GM12878 (cell line): ENCODE measurements around the gene RAI14. TPM values are rescaled to one million over a fixed set of nuclear protein-coding genes. Genes with fewer than 3 reads are reported as not detected.

ENCODE experiments used
- ATAC-seq: fragments of 200-7000 bp; cut with Tn5 transposase; 3 replicates; pipeline ENCODE4 v1.9.1; 2020; ENCODE audit warnings: mild to moderate bottlenecking, moderate library complexity
- BruUV-seq: library from RNA; stranded (reverse); fragments of 400-500 nt; replicated peaks from 2 replicates; lab custom pipeline; 2021; lab: Mats Ljungman, UMichigan
- CTCF ChIA-PET: fragments of 300-600 bp; sonication (Branson Sonifier 250); formaldehyde crosslinking; extraction: SDS; loops from one replicate; lab custom pipeline; 2021; ENCODE audit warnings: inconsistent platforms; lab: Yijun Ruan, JAX
- POLR2A ChIA-PET: fragments of 350-600 bp; formaldehyde crosslinking; extraction: SDS; loops from one replicate; lab custom pipeline; 2021; ENCODE audit warnings: inconsistent platforms; lab: Charles Lee
- RAD21 ChIA-PET: fragments of 300-600 bp; sonication (Branson Sonifier 250); formaldehyde crosslinking; loops from one replicate; lab custom pipeline; 2023; ENCODE audit warnings: antibody characterized with exemption; ENCODE audit not compliant: unreplicated experiment; lab: Charles Lee
- SMC1A ChIA-PET: fragments of 300-600 bp; sonication (Branson Sonifier 250); formaldehyde crosslinking; loops from one replicate; lab custom pipeline; 2023; ENCODE audit not compliant: unreplicated experiment, uncharacterized antibody; lab: Charles Lee
- DNase-seq: peaks from one replicate; pipeline ENCODE4 v3.0.0-alpha.2; 2011; ENCODE audit warnings: low read depth, low spot score
- FAIRE-seq: peaks from 3 replicates; lab custom pipeline; 2011; peaks lifted over from hg19 to GRCh38; lab: Jason Lieb, UNC
- H2AFZ ChIP-seq: 2 replicates; pipeline ENCODE4 v1.6.0; 2011; ENCODE audit warnings: low read depth, low read length, control low read depth; ENCODE audit not compliant: control insufficient read depth
- H3K27ac ChIP-seq: 2 replicates; pipeline ENCODE4 v1.5.1; 2011; ENCODE audit warnings: control low read depth; ENCODE audit not compliant: control insufficient read depth, insufficient read depth
- H3K27me3 ChIP-seq, 2 experiments: replicated peaks in 1 of 2; 2 replicates each; pipeline versions ENCODE4 v1.6.0 to v1.6.1; 2011; ENCODE audit warnings: low read length in 1 of 2; ENCODE audit not compliant: control insufficient read depth in 2 of 2, insufficient read depth in 2 of 2
- H3K36me3 ChIP-seq, 2 experiments: 2 replicates each; pipeline ENCODE4 v1.5.1; 2011; ENCODE audit warnings: low read length in 1 of 2; ENCODE audit not compliant: control insufficient read depth in 2 of 2, insufficient read depth in 2 of 2
- H3K4me1 ChIP-seq: 2 replicates; pipeline ENCODE4 v1.6.1; 2011; ENCODE audit warnings: mild to moderate bottlenecking, low read length, moderate library complexity, mixed read lengths; ENCODE audit not compliant: control insufficient read depth, insufficient read depth
- H3K4me2 ChIP-seq: 2 replicates; pipeline ENCODE4 v1.6.0; 2011; ENCODE audit warnings: control low read depth; ENCODE audit not compliant: control insufficient read depth, insufficient read depth
- H3K4me3 ChIP-seq: fragments of 200-600 bp; sonication (generic); 2 replicates; pipeline ENCODE4 v1.5.1; 2016
- H3K79me2 ChIP-seq: 2 replicates; pipeline ENCODE4 v1.6.0; 2011; ENCODE audit warnings: low read length; ENCODE audit not compliant: control insufficient read depth, insufficient read depth
- H3K9ac ChIP-seq: 2 replicates; pipeline ENCODE4 v1.8.0; 2011; ENCODE audit warnings: low read length, control low read depth, mixed read lengths; ENCODE audit not compliant: control insufficient read depth, insufficient read depth
- H3K9me3 ChIP-seq: replicated peaks from 3 replicates; pipeline ENCODE4 v1.5.1; 2011; ENCODE audit warnings: mild to moderate bottlenecking, low read length; ENCODE audit not compliant: control insufficient read depth, insufficient read depth
- H4K20me1 ChIP-seq: 2 replicates; pipeline ENCODE4 v1.6.0; 2011; ENCODE audit not compliant: control insufficient read depth, insufficient read depth
- BHLHE40 ChIP-seq, 2 experiments: fragments of 450-650 bp in 1 of 2; IDR thresholded peaks; 2 replicates each; pipeline ENCODE4 v1.6.1; 2011 to 2017; ENCODE audit warnings: low read depth in 2 of 2, borderline replicate concordance in 1 of 2, improper control_type of control experiment in 1 of 2, low read length in 1 of 2, mild to moderate bottlenecking in 1 of 2
- CEBPB ChIP-seq, 2 experiments: fragments of 150-350 bp in 1 of 2; IDR thresholded peaks; 2 replicates each; pipeline ENCODE4 v1.6.1; 2012 to 2014; ENCODE audit warnings: low read depth in 2 of 2, low read length in 2 of 2, borderline replicate concordance in 1 of 2, inconsistent platforms in 1 of 2
- ETV6 ChIP-seq, 2 experiments: fragments of 450-650 bp in 1 of 2; IDR thresholded peaks in 1 of 2; conservative IDR thresholded peaks in 1 of 2; 2 replicates each; pipeline ENCODE4 v1.6.1; 2014; ENCODE audit warnings: antibody characterized with exemption in 1 of 2, borderline replicate concordance in 1 of 2, low read depth in 1 of 2, mild to moderate bottlenecking in 1 of 2, moderate library complexity in 1 of 2
- FOXK2 ChIP-seq: fragments of 450-650 bp; IDR thresholded peaks from 2 replicates; pipeline ENCODE4 v1.6.1; 2017; ENCODE audit warnings: mild to moderate bottlenecking, moderate library complexity
- GABPA ChIP-seq: IDR thresholded peaks from 2 replicates; pipeline ENCODE4 v1.6.1; 2014; ENCODE audit warnings: antibody characterized with exemption, low read depth, mild to moderate bottlenecking, inconsistent platforms
- JUND ChIP-seq: IDR thresholded peaks from 2 replicates; pipeline ENCODE4 v1.6.1; 2012; ENCODE audit warnings: low read depth, mild to moderate bottlenecking, low read length, improper control_type of control experiment, moderate library complexity
- MTA3 ChIP-seq: IDR thresholded peaks from 2 replicates; pipeline ENCODE4 v1.6.1; 2012; ENCODE audit warnings: low read length, inconsistent platforms, borderline replicate concordance
- PAX5 ChIP-seq: IDR thresholded peaks from 2 replicates; pipeline ENCODE4 v1.6.1; 2011; ENCODE audit warnings: low read depth, low read length, borderline replicate concordance
- PML ChIP-seq: IDR thresholded peaks from 2 replicates; pipeline ENCODE4 v1.6.1; 2012; ENCODE audit warnings: low read length, inconsistent platforms
- POLR2AphosphoS2 ChIP-seq: IDR thresholded peaks from 2 replicates; pipeline ENCODE4 v1.6.1; 2011; ENCODE audit warnings: low read depth, mild to moderate bottlenecking, low read length, improper control_type of control experiment, moderate library complexity
- SMAD1 ChIP-seq: fragments of 450-650 bp; IDR thresholded peaks from 2 replicates; pipeline ENCODE4 v1.6.1; 2018; ENCODE audit warnings: mild to moderate bottlenecking, low read depth; ENCODE audit not compliant: partially characterized antibody
- SMC3 ChIP-seq: IDR thresholded peaks from 2 replicates; pipeline ENCODE4 v1.6.1; 2011; ENCODE audit warnings: low read length, improper control_type of control experiment, borderline replicate concordance
- TCF7 ChIP-seq: IDR thresholded peaks from 2 replicates; pipeline ENCODE4 v1.6.1; 2014; ENCODE audit warnings: antibody characterized with exemption, borderline replicate concordance
- YBX1 ChIP-seq: fragments of 450-650 bp; IDR thresholded peaks from 2 replicates; pipeline ENCODE4 v1.6.1; 2016; ENCODE audit warnings: antibody characterized with exemption
- WGBS: methylation state at CpG from one replicate; pipeline ENCODE4 v1.1.6; 2016; ENCODE audit warnings: low lambda C conversion rate; ENCODE audit not compliant: insufficient replicate concordance, insufficient coverage; ENCODE audit errors: missing lambda C conversion rate; 5-methylcytosine and 5-hydroxymethylcytosine counted together
- in situ Hi-C: fragments of 300-500 bp; cut with MboI; formaldehyde crosslinking; loops from 9 replicates; pipeline ENCODE4 v1.14.3; 2018; ENCODE audit warnings: mixed read lengths
- intact Hi-C: fragments of 100-400 bp; cut with micrococcal nuclease; formaldehyde crosslinking; loops from one replicate; pipeline ENCODE4 v1.14.2; 2022; ENCODE audit not compliant: unreplicated experiment
- polyA plus RNA-seq, 11 experiments: library from polyadenylated mRNA; depleted of rRNA in 4 of 11; unstranded in 6 of 11; stranded (reverse) in 5 of 11; fragments of >200 nt; fragmentation: Nextera tagmentation in 4 of 11; fragmentation: Illumina TruSeq in 1 of 11; extraction: Ambion mirVana in 4 of 11; extraction: Trizol in 1 of 11; gene quantifications; 1 replicate in 1 of 11; 2 replicates in 10 of 11; pipeline versions ENCODE4 v1.2.1 to v1.2.3, GENCODE V29; 2011 to 2016; ENCODE audit warnings: inconsistent platforms in 2 of 11, missing spikeins in 2 of 11, low read depth in 1 of 11
- total RNA-seq, 4 experiments: library from RNA; depleted of rRNA in 3 of 4; stranded (reverse); fragments of >200 nt in 3 of 4; fragmentation: Illumina TruSeq in 1 of 4; extraction: Trizol in 1 of 4; gene quantifications; 2 replicates each; pipeline versions ENCODE4 v1.2.1 to v1.2.3, GENCODE V29; 2013 to 2021
- TF ChIP-seq, protein P1 (sequence below): IDR thresholded peaks from 2 replicates; pipeline ENCODE4 v1.6.1; 2012; ENCODE audit warnings: mild to moderate bottlenecking, low read depth, low read length

RAI14 gene
- total and polyA plus RNA-seq, 10 of the 15 experiments (the other 5 are each of a cell fraction or from before 2014, with no cell fraction given): 0.18 to 4.6 (median 1.9) TPM

DNA sequence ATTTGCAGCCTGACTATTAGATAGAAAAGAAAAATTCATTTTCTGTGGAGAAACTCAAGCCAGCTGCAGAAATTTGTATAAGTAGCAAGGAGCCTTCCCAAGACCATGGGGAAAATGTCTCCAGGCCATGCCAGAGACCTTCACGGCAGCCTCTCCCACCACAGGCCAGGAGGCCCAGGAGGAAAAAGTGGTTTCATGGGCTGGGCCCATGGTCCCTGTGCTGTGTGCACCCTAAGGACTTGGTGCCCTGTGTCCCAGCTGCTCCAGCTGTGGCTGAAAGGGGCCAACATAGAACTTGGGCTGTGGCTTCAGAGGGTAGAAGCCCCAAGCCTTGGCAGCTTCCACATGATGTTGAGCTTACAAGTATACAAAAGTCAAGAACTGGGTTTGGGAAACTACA, 109.5 kb downstream of the RAI14 start:
- intact Hi-C loops: no loop called here
- no peak overlapping the region for H2AFZ ChIP-seq

More for the DNA sequence above, 109.5 kb downstream of the RAI14 start:
- H4K20me1 ChIP-seq: no peaks in the 10 kb centered on the region
- no peak overlapping the region for H3K4me2 ChIP-seq
- ChIA-PET POLR2A (no interaction called here), RAD21 (no interaction called here), CTCF (no interaction called here), SMC1A (no interaction called here)
- ATAC-seq (no peak), DNase-seq (no peak), FAIRE-seq (no peak)
- H3K27me3 ChIP-seq: no peaks in the 10 kb centered on the region; a peak in 1 of 4 replicates
- H3K4me1 ChIP-seq: no peaks in the 10 kb centered on the region
- 58% methylated on average over 1 of the region's 1 CpG for WGBS
- BruUV-seq: no TSS peak
- H3K4me3 ChIP-seq: no peak overlapping the region
- no peak for TF ChIP-seq BHLHE40 (IDR thresholded peaks at IDR 0.05; ENCODE audit: borderline replicate concordance in 1 of 2, low read depth in 2 of 2, low read length in 1 of 2)
- TF ChIP-seq PML: no peak
- TF ChIP-seq POLR2AphosphoS2: no peak
- TF ChIP-seq ETV6 (conservative IDR thresholded peaks at IDR 0.05 in 1 of 2, IDR thresholded peaks at IDR 0.05 in 1 of 2; ENCODE audit: borderline replicate concordance in 1 of 2, low read depth in 1 of 2): no peak
- TF ChIP-seq YBX1: no peak
- TF ChIP-seq JUND: no peak
- no peak for TF ChIP-seq FOXK2
- TF ChIP-seq CEBPB (IDR thresholded peaks at IDR 0.05; ENCODE audit: borderline replicate concordance in 1 of 2, low read depth in 2 of 2, low read length in 2 of 2): no peak
- TF ChIP-seq TCF7: no peak
- TF ChIP-seq GABPA: no peak
- TF ChIP-seq, protein P1, sequence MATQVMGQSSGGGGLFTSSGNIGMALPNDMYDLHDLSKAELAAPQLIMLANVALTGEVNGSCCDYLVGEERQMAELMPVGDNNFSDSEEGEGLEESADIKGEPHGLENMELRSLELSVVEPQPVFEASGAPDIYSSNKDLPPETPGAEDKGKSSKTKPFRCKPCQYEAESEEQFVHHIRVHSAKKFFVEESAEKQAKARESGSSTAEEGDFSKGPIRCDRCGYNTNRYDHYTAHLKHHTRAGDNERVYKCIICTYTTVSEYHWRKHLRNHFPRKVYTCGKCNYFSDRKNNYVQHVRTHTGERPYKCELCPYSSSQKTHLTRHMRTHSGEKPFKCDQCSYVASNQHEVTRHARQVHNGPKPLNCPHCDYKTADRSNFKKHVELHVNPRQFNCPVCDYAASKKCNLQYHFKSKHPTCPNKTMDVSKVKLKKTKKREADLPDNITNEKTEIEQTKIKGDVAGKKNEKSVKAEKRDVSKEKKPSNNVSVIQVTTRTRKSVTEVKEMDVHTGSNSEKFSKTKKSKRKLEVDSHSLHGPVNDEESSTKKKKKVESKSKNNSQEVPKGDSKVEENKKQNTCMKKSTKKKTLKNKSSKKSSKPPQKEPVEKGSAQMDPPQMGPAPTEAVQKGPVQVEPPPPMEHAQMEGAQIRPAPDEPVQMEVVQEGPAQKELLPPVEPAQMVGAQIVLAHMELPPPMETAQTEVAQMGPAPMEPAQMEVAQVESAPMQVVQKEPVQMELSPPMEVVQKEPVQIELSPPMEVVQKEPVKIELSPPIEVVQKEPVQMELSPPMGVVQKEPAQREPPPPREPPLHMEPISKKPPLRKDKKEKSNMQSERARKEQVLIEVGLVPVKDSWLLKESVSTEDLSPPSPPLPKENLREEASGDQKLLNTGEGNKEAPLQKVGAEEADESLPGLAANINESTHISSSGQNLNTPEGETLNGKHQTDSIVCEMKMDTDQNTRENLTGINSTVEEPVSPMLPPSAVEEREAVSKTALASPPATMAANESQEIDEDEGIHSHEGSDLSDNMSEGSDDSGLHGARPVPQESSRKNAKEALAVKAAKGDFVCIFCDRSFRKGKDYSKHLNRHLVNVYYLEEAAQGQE: no peak
- TF ChIP-seq SMC3: no peak
- TF ChIP-seq SMAD1: no peak
- TF ChIP-seq PAX5: no peak
- no peak for TF ChIP-seq MTA3
- no peaks in the 10 kb centered on the region for H3K36me3 ChIP-seq
- in situ Hi-C loops: no loop called here
- no peak overlapping the region for H3K9ac ChIP-seq
- H3K9me3 ChIP-seq: no peaks in the 10 kb centered on the region; the same call in 1 of the 3 replicates
- no peaks in the 10 kb centered on the region for H3K79me2 ChIP-seq
- H3K27ac ChIP-seq: no peak overlapping the region
